ENCODE results near the gene CCDC201. TPM values are rescaled to one million over a fixed set of nuclear protein-coding genes. Genes with fewer than 3 reads are reported as not detected.

Gene CCDC201
- polyA plus RNA-seq, 1 of the 3 experiments (the other 2 are of a cell fraction), result not detected

DNA sequence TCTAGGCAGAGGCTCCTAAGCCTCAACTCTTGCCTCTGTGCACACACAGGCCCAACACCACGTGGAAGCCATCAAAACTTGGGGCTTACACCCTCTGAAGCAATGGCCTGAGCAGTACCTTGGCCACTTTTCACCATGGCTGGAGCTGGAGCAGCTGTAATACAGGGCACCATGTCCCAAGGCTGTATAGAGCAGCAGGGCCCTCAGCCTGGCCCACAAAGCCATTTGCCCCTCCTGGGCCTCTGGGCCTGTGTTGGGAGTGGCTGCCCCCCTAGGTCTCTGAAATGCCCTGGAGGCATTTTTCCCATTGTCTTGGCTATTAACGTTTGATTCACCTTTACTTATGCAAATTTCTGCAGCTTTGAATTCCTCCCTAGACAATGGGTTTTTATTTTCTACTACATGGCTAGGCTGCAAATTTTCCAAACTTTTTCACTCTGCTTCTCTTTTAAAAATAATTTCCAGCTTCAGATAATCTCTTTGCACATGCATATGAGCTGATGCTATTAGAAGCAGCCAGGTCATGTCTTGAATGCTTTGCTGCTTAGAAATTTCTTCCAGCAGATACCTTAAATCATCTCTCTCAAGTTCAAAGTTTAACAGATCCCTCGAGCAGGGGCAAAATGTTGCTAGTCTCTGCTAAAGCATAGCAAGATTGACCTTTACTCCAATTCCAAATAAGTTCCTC, 5.7 kb upstream of the CCDC201 start:
- Histone ChIP-seq H3K79me2 (ENCODE audit: insufficient read depth) (no peaks in the 10 kb centered on the region), H3K9me2 (no peaks in the 10 kb centered on the region), H4K20me1 (ENCODE audit: insufficient read depth) (no peaks in the 10 kb centered on the region), H3K4me1 (ENCODE audit: control insufficient read depth in 1 of 2, insufficient read depth in 2 of 2, low read depth in 1 of 2, low read length in 1 of 2) (peaks cover 0 to 5% of the 10 kb centered on the region in 2 experiments; a peak in 2 of 4 replicates), H3K4me2 (no peak overlapping the region), H3K9ac (no peak overlapping the region), H3F3A (replicated peaks; ENCODE audit: insufficient read depth) (peaks cover 6% of the 10 kb centered on the region), H3K36me3 (replicated peaks in 1 of 2; ENCODE audit: control insufficient read depth in 1 of 2, insufficient read depth in 2 of 2, low read length in 1 of 2) (no peaks in the 10 kb centered on the region), H2AFZ (ENCODE audit: low read depth) (no peak overlapping the region), H3K9me3 (no peaks in the 10 kb centered on the region), H3K27me3 (ENCODE audit: insufficient read depth) (no peaks in the 10 kb centered on the region), H3K27ac (ENCODE audit: low read depth in 2 of 2, low read length in 1 of 2) (no peak overlapping the region), H3K4me3 (ENCODE audit: low read depth in 2 of 2, low read length in 1 of 2) (no peak overlapping the region)
- 6% methylated on average over 3 of the region's 3 CpGs for WGBS (ENCODE audit: low lambda C conversion rate)
- ChIA-PET POLR2A (no interaction called here), CTCF (no interaction called here)
- no peak for TF ChIP-seq FOSL2 (IDR thresholded peaks at IDR 0.05; ENCODE audit: borderline replicate concordance, low read depth)
- no peak for TF ChIP-seq MEF2A (IDR thresholded peaks at IDR 0.05; ENCODE audit: borderline replicate concordance, low read depth)
- no peak for TF ChIP-seq GATA2 (CRISPR knock-in tag; IDR thresholded peaks at IDR 0.05)
- TF ChIP-seq FOXJ3 (CRISPR knock-in tag; IDR thresholded peaks at IDR 0.05), result no peak
- TF ChIP-seq, protein P1, sequence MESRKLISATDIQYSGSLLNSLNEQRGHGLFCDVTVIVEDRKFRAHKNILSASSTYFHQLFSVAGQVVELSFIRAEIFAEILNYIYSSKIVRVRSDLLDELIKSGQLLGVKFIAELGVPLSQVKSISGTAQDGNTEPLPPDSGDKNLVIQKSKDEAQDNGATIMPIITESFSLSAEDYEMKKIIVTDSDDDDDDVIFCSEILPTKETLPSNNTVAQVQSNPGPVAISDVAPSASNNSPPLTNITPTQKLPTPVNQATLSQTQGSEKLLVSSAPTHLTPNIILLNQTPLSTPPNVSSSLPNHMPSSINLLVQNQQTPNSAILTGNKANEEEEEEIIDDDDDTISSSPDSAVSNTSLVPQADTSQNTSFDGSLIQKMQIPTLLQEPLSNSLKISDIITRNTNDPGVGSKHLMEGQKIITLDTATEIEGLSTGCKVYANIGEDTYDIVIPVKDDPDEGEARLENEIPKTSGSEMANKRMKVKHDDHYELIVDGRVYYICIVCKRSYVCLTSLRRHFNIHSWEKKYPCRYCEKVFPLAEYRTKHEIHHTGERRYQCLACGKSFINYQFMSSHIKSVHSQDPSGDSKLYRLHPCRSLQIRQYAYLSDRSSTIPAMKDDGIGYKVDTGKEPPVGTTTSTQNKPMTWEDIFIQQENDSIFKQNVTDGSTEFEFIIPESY (IDR thresholded peaks at IDR 0.05; ENCODE audit: borderline replicate concordance, low read depth), result no peak
- no peak for TF ChIP-seq GABPA (IDR thresholded peaks at IDR 0.05; ENCODE audit: low read depth)
- no peak for TF ChIP-seq NRF1 (IDR thresholded peaks at IDR 0.05; ENCODE audit: low read depth, low read length)
- no peak for TF ChIP-seq RAD21 (IDR thresholded peaks at IDR 0.05; ENCODE audit: low read length)
- no peak for TF ChIP-seq TAF1 (IDR thresholded peaks at IDR 0.05; ENCODE audit: borderline replicate concordance, low read depth, low read length)
- TF ChIP-seq MXI1 (IDR thresholded peaks at IDR 0.05; ENCODE audit: low read depth, low read length), result no peak
- no peak for TF ChIP-seq RFX5 (IDR thresholded peaks at IDR 0.05; ENCODE audit: low read length)
- TF ChIP-seq, protein P2, sequence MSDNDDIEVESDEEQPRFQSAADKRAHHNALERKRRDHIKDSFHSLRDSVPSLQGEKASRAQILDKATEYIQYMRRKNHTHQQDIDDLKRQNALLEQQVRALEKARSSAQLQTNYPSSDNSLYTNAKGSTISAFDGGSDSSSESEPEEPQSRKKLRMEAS (IDR thresholded peaks at IDR 0.05; ENCODE audit: low read depth), result no peak
- no peak for TF ChIP-seq EP300 (IDR thresholded peaks at IDR 0.05; ENCODE audit: borderline replicate concordance in 1 of 2, low read depth in 1 of 2, low read length in 1 of 2)
- TF ChIP-seq POLR2AphosphoS5 (IDR thresholded peaks at IDR 0.05; ENCODE audit: low read depth, low read length), result no peak
- no peak for TF ChIP-seq TCF12 (IDR thresholded peaks at IDR 0.05)
- TF ChIP-seq TEAD4 (IDR thresholded peaks at IDR 0.05; ENCODE audit: borderline replicate concordance, insufficient read depth), result no peak
- no peak for DNase-seq

DNA sequence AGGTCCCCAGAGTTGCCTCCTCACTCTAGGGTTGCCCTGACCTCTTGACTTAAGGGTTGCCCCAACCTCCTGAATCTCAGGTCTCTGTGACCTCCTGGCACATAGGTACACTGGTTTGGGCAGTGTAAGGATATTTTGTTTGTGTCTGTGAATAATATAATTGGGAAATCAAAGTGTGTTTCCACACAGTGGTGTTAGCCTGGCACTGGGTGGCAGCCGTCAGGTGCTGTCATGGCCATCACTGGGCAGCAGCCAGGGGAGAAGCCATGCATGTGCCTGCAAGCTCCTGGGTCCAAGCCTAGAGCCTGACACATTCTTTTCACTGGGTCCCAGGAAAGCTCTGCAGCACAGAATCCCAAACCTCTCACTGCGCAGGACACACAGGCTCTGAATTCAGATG, 3.6 kb upstream of the CCDC201 start:
- no peaks in the 10 kb centered on the region for H3K9me2 ChIP-seq
- no peak overlapping the region for H2AFZ ChIP-seq (ENCODE audit: low read depth)
- no peaks in the 10 kb centered on the region for H3K36me3 ChIP-seq (replicated peaks in 1 of 2; ENCODE audit: control insufficient read depth in 1 of 2, insufficient read depth in 2 of 2, low read length in 1 of 2)
- H3K9ac ChIP-seq, result no peak overlapping the region
- H3K4me1 ChIP-seq (ENCODE audit: control insufficient read depth in 1 of 2, insufficient read depth in 2 of 2, low read depth in 1 of 2, low read length in 1 of 2), result peaks cover 0 to 5% of the 10 kb centered on the region in 2 experiments; a peak in 3 of 4 replicates
- ChIA-PET CTCF (interaction anchor here (1.6 kb wide), 1 partner anchor 14 kb away, joined by 5 read pairs; no protein-coding TSS in a partner anchor), POLR2A (no interaction called here)
- WGBS (ENCODE audit: low lambda C conversion rate), result 97% methylated on average over 2 of the region's 2 CpGs
- H3K4me2 ChIP-seq, result no peak overlapping the region
- H4K20me1 ChIP-seq (ENCODE audit: insufficient read depth), result no peaks in the 10 kb centered on the region
- DNase-seq, result no peak
- H3K27ac ChIP-seq (ENCODE audit: low read depth in 2 of 2, low read length in 1 of 2), result no peak overlapping the region
- H3F3A ChIP-seq (replicated peaks; ENCODE audit: insufficient read depth), result peaks cover 9% of the 10 kb centered on the region
- H3K79me2 ChIP-seq (ENCODE audit: insufficient read depth), result no peaks in the 10 kb centered on the region
- H3K27me3 ChIP-seq (ENCODE audit: insufficient read depth), result no peaks in the 10 kb centered on the region
- H3K9me3 ChIP-seq, result no peaks in the 10 kb centered on the region
- no peak overlapping the region for H3K4me3 ChIP-seq (ENCODE audit: low read depth in 2 of 2, low read length in 1 of 2)
- TF ChIP-seq, protein P3, sequence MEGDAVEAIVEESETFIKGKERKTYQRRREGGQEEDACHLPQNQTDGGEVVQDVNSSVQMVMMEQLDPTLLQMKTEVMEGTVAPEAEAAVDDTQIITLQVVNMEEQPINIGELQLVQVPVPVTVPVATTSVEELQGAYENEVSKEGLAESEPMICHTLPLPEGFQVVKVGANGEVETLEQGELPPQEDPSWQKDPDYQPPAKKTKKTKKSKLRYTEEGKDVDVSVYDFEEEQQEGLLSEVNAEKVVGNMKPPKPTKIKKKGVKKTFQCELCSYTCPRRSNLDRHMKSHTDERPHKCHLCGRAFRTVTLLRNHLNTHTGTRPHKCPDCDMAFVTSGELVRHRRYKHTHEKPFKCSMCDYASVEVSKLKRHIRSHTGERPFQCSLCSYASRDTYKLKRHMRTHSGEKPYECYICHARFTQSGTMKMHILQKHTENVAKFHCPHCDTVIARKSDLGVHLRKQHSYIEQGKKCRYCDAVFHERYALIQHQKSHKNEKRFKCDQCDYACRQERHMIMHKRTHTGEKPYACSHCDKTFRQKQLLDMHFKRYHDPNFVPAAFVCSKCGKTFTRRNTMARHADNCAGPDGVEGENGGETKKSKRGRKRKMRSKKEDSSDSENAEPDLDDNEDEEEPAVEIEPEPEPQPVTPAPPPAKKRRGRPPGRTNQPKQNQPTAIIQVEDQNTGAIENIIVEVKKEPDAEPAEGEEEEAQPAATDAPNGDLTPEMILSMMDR (IDR thresholded peaks at IDR 0.05), result no peak
- TF ChIP-seq, protein P4, sequence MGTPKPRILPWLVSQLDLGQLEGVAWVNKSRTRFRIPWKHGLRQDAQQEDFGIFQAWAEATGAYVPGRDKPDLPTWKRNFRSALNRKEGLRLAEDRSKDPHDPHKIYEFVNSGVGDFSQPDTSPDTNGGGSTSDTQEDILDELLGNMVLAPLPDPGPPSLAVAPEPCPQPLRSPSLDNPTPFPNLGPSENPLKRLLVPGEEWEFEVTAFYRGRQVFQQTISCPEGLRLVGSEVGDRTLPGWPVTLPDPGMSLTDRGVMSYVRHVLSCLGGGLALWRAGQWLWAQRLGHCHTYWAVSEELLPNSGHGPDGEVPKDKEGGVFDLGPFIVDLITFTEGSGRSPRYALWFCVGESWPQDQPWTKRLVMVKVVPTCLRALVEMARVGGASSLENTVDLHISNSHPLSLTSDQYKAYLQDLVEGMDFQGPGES (IDR thresholded peaks at IDR 0.05; ENCODE audit: low read depth, low read length), result no peak
- TF ChIP-seq, protein P5, sequence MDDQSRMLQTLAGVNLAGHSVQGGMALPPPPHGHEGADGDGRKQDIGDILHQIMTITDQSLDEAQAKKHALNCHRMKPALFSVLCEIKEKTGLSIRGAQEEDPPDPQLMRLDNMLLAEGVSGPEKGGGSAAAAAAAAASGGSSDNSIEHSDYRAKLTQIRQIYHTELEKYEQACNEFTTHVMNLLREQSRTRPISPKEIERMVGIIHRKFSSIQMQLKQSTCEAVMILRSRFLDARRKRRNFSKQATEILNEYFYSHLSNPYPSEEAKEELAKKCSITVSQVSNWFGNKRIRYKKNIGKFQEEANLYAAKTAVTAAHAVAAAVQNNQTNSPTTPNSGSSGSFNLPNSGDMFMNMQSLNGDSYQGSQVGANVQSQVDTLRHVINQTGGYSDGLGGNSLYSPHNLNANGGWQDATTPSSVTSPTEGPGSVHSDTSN (IDR thresholded peaks at IDR 0.05), result no peak
- TF ChIP-seq RAD21 (IDR thresholded peaks at IDR 0.05; ENCODE audit: low read length) (no peak), EZH2phosphoT487 (IDR thresholded peaks at IDR 0.05; ENCODE audit: borderline replicate concordance, low read depth) (no peak), MEF2A (IDR thresholded peaks at IDR 0.05; ENCODE audit: borderline replicate concordance, low read depth) (no peak), SMC3 (IDR thresholded peaks at IDR 0.05; ENCODE audit: low read depth, low read length) (no peak), TEAD4 (IDR thresholded peaks at IDR 0.05; ENCODE audit: borderline replicate concordance, insufficient read depth) (no peak)
- TF ChIP-seq, protein P2 (IDR thresholded peaks at IDR 0.05; ENCODE audit: low read depth), result no peak
